ENCODE data around the gene FLT1. TPM values are rescaled to one million over a fixed set of nuclear protein-coding genes. Genes with fewer than 3 reads are reported as not detected.

FLT1 gene
- polyA plus RNA-seq, 2 of the 4 experiments (the other 2 are of a cell fraction), result not detected

GRCh38 chr13:28297341-28297740 is 197.6 kb downstream of the FLT1 start (continued):
- TF ChIP-seq PBX3 (IDR thresholded peaks at IDR 0.05) (no peak), ELK1 (IDR thresholded peaks at IDR 0.05; ENCODE audit: low read depth, low read length) (no peak), HOXA7 (CRISPR knock-in tag; IDR thresholded peaks at IDR 0.05) (no peak), CHD4 (IDR thresholded peaks at IDR 0.05; ENCODE audit: borderline replicate concordance) (no peak), MAFK (IDR thresholded peaks at IDR 0.05; ENCODE audit: partially characterized antibody) (no peak), HOXB13 (CRISPR knock-in tag; IDR thresholded peaks at IDR 0.05; ENCODE audit: low read depth) (no peak), KDM1A (IDR thresholded peaks at IDR 0.05; ENCODE audit: low read depth) (no peak)

GRCh38 chr13:28286263-28286662 is 208.7 kb downstream of the FLT1 start:
- no peak for FAIRE-seq
- Histone ChIP-seq H3K9me3 (no peaks in the 10 kb centered on the region), H3K4me1 (no peaks in the 10 kb centered on the region), H3K27ac (no peak overlapping the region), H3K4me3 (no peak overlapping the region), H3K4me2 (no peak overlapping the region)
- DNase-seq (ENCODE audit: low read depth in 1 of 2, low spot score in 1 of 2), result no peak
- CTCF ChIA-PET, result no interaction called here
- no peak for ATAC-seq
- POLR2A ChIA-PET, result no interaction called here
- WGBS (ENCODE audit: missing lambda C conversion rate), result 100% methylated on average over 1 of the region's 1 CpG
- TF ChIP-seq HDAC2 (IDR thresholded peaks at IDR 0.05) (no peak), BHLHE40 (IDR thresholded peaks at IDR 0.05; ENCODE audit: low read depth, low read length) (no peak), ELK1 (IDR thresholded peaks at IDR 0.05; ENCODE audit: low read depth, low read length) (no peak), MAX (IDR thresholded peaks at IDR 0.05) (no peak), RFX5 (IDR thresholded peaks at IDR 0.05) (no peak), USF2 (IDR thresholded peaks at IDR 0.05) (no peak), HOXA7 (CRISPR knock-in tag; IDR thresholded peaks at IDR 0.05) (no peak), ESRRA (IDR thresholded peaks at IDR 0.05; ENCODE audit: borderline replicate concordance, low read length) (no peak), NFE2L2 (conservative IDR thresholded peaks at IDR 0.05; ENCODE audit: low read length) (no peak), CBX2 (IDR thresholded peaks at IDR 0.05; ENCODE audit: borderline replicate concordance, low read depth) (no peak), POLR2A (IDR thresholded peaks at IDR 0.05; ENCODE audit: low read length) (no peak), EHMT2 (IDR thresholded peaks at IDR 0.05; ENCODE audit: low read depth) (no peak), HEYL (CRISPR knock-in tag; IDR thresholded peaks at IDR 0.05) (no peak), FOSB (CRISPR knock-in tag; IDR thresholded peaks at IDR 0.05) (no peak), RNF2 (IDR thresholded peaks at IDR 0.05; ENCODE audit: borderline replicate concordance, low read depth) (no peak)

- no peak for ATAC-seq
- H3K4me2 ChIP-seq, result no peak overlapping the region
- no peak overlapping the region for H3K27ac ChIP-seq
- WGBS (ENCODE audit: missing lambda C conversion rate), result 90% methylated on average over 3 of the region's 3 CpGs
- no peak overlapping the region for H3K4me3 ChIP-seq
- no peak for TF ChIP-seq ELK1 (IDR thresholded peaks at IDR 0.05; ENCODE audit: low read depth, low read length)
- CTCF ChIA-PET, result no interaction called here
- no peak for DNase-seq (ENCODE audit: low read depth in 1 of 2, low spot score in 1 of 2)
- H3K9me3 ChIP-seq, result no peaks in the 10 kb centered on the region
- no peak for FAIRE-seq
- no peaks in the 10 kb centered on the region for H3K4me1 ChIP-seq
- POLR2A ChIA-PET, result no interaction called here
These were observed 211.3 kb downstream of the FLT1 start for GRCh38 chr13:28283600-28283999.

Data from A549 (cell line).